OCI-LY1 (cell line): Measurements from ENCODE around the gene MTMR2.

Experiments
- H2AFZ ChIP-seq: fragments of 200-600 bp; sonication (generic), shearing (Covaris generic); 2 replicates; pipeline ENCODE4 v1.6.0; 2014; ENCODE audit warnings: antibody characterized with exemption, mild to moderate bottlenecking, low read length
- H3F3A ChIP-seq: fragments of 200-600 bp; sonication (generic), shearing (Covaris generic); 2 replicates; pipeline ENCODE4 v1.6.0; 2014; ENCODE audit warnings: mild to moderate bottlenecking, antibody characterized with exemption, low read length, moderate library complexity; ENCODE audit not compliant: insufficient read depth
- H3K27ac ChIP-seq: fragments of 200-600 bp; sonication (generic); 2 replicates; pipeline ENCODE4 v1.5.1; 2014; ENCODE audit warnings: low read length, mixed run types, mild to moderate bottlenecking, low read depth; ENCODE audit not compliant: poor library complexity, severe bottlenecking
- H3K27me3 ChIP-seq: fragments of 200-600 bp; sonication (generic); 2 replicates; pipeline ENCODE4 v1.6.0; 2014; ENCODE audit warnings: antibody characterized with exemption, mild to moderate bottlenecking, low read length, moderate library complexity; ENCODE audit not compliant: insufficient read depth
- H3K36me3 ChIP-seq: fragments of 200-600 bp; sonication (generic); 2 replicates; pipeline ENCODE4 v1.6.1; 2014; ENCODE audit warnings: mild to moderate bottlenecking, antibody characterized with exemption, low read length, moderate library complexity, mixed read lengths; ENCODE audit not compliant: insufficient read depth
- H3K4me1 ChIP-seq: fragments of 200-600 bp; sonication (generic); 2 replicates; pipeline ENCODE4 v1.5.1; 2014; ENCODE audit warnings: mild to moderate bottlenecking, low read length, moderate library complexity; ENCODE audit not compliant: insufficient read depth, severe bottlenecking
- H3K4me2 ChIP-seq: fragments of 200-600 bp; sonication (generic), shearing (Covaris generic); 2 replicates; pipeline ENCODE4 v1.6.1; 2014; ENCODE audit warnings: low read length
- H3K4me3 ChIP-seq: fragments of 200-600 bp; sonication (generic); 2 replicates; pipeline ENCODE4 v1.5.1; 2014; ENCODE audit warnings: low read length, low read depth, mild to moderate bottlenecking, mixed read lengths; ENCODE audit not compliant: poor library complexity, severe bottlenecking
- H3K79me2 ChIP-seq: fragments of 200-600 bp; shearing (Covaris generic); 2 replicates; pipeline ENCODE4 v1.6.1; 2016; ENCODE audit warnings: mixed run types, low read length, mixed read lengths; ENCODE audit not compliant: insufficient read depth
- H3K9ac ChIP-seq: fragments of 200-600 bp; sonication (generic), shearing (Covaris generic); 2 replicates; pipeline ENCODE4 v1.6.1; 2014; ENCODE audit warnings: mild to moderate bottlenecking, low read length, mixed read lengths
- H3K9me2 ChIP-seq: fragments of 200-600 bp; sonication (generic), shearing (Covaris generic); 2 replicates; pipeline ENCODE4 v1.6.1; 2014; ENCODE audit warnings: low read depth, mild to moderate bottlenecking, low read length, mixed read lengths
- H3K9me3 ChIP-seq: fragments of 200-600 bp; shearing (Covaris generic); 2 replicates; pipeline ENCODE4 v1.6.1; 2014; ENCODE audit warnings: low read length, mixed read lengths
- H4K20me1 ChIP-seq: fragments of 200-600 bp; sonication (generic), shearing (Covaris generic); 2 replicates; pipeline ENCODE4 v1.6.0; 2016; ENCODE audit warnings: mild to moderate bottlenecking, low read length; ENCODE audit not compliant: insufficient read depth
- EZH2 ChIP-seq: fragments of 200-600 bp; sonication (generic), shearing (Covaris generic); IDR thresholded peaks from 2 replicates; pipeline ENCODE4 v1.8.0; 2017; ENCODE audit warnings: borderline replicate concordance, mixed run types, mild to moderate bottlenecking, antibody characterized with exemption, low read length, moderate library complexity, mixed read lengths
- TF ChIP-seq, protein P1 (sequence below): fragments of 200-600 bp; sonication (generic), shearing (Covaris generic); IDR thresholded peaks from 2 replicates; pipeline ENCODE4 v1.5.1; 2017; ENCODE audit warnings: mild to moderate bottlenecking, antibody characterized with exemption, low read length, moderate library complexity, mixed read lengths

The MTMR2 gene

DNA sequence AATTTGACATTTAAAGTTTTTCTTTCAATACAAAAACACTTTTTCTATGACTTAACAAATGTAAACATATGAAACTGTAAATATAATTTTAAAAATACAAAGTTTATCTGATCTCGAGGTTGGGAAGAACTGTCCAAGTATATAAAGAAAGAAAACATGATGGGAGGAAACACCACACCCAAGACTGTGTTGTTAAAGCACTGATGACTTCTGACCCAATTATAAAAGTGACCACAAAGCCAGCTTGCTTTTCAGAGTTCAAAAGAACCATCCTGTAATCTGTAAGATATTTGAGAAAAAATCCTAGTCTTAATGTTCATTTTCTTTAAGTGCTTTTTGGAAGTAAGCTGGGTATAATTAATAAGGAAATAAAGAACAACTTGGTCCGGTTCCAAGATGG, 118.0 kb downstream of the MTMR2 start:
- Histone ChIP-seq H3K4me2 (no peak overlapping the region), H3K4me3 (no peak overlapping the region), H3K9ac (no peak overlapping the region), H3K79me2 (no peaks in the 10 kb centered on the region), H3K9me2 (no peaks in the 10 kb centered on the region), H4K20me1 (no peaks in the 10 kb centered on the region), H2AFZ (no peak overlapping the region), H3K27me3 (no peaks in the 10 kb centered on the region), H3K27ac (no peak overlapping the region), H3K9me3 (no peaks in the 10 kb centered on the region), H3F3A (no peaks in the 10 kb centered on the region), H3K4me1 (no peaks in the 10 kb centered on the region), H3K36me3 (peaks cover 51% of the 10 kb centered on the region)
- TF ChIP-seq EZH2 = no peak
- TF ChIP-seq, protein P1, sequence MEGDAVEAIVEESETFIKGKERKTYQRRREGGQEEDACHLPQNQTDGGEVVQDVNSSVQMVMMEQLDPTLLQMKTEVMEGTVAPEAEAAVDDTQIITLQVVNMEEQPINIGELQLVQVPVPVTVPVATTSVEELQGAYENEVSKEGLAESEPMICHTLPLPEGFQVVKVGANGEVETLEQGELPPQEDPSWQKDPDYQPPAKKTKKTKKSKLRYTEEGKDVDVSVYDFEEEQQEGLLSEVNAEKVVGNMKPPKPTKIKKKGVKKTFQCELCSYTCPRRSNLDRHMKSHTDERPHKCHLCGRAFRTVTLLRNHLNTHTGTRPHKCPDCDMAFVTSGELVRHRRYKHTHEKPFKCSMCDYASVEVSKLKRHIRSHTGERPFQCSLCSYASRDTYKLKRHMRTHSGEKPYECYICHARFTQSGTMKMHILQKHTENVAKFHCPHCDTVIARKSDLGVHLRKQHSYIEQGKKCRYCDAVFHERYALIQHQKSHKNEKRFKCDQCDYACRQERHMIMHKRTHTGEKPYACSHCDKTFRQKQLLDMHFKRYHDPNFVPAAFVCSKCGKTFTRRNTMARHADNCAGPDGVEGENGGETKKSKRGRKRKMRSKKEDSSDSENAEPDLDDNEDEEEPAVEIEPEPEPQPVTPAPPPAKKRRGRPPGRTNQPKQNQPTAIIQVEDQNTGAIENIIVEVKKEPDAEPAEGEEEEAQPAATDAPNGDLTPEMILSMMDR = no peak

DNA sequence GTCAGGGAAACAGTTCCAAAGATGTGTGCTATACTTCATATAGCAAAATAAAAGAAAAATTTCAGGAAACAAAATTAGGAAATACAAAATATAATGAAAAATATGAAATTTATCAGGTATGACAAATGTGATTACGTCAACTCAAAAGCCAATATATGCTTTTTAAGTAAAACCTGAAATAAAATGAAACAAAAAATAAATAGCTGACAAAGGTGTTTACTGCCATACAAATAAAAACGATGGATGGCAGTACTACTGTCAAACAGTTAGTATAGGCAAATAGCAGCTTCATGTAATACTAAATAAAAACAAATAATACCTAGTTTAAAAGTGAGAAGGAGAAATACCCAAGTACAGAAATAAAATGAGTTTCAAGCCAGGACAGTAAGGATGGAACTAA, 119.9 kb downstream of the MTMR2 start:
- Histone ChIP-seq H3K27me3 (no peaks in the 10 kb centered on the region), H3K9me3 (no peaks in the 10 kb centered on the region), H3K4me2 (no peak overlapping the region), H3K4me3 (no peak overlapping the region), H3K79me2 (no peaks in the 10 kb centered on the region), H4K20me1 (no peaks in the 10 kb centered on the region), H3K9ac (no peak overlapping the region), H2AFZ (no peak overlapping the region), H3F3A (no peaks in the 10 kb centered on the region), H3K9me2 (no peaks in the 10 kb centered on the region), H3K36me3 (peaks cover 65% of the 10 kb centered on the region), H3K4me1 (no peaks in the 10 kb centered on the region), H3K27ac (no peak overlapping the region)
- TF ChIP-seq, protein P1 = no peak
- no peak for TF ChIP-seq EZH2

DNA sequence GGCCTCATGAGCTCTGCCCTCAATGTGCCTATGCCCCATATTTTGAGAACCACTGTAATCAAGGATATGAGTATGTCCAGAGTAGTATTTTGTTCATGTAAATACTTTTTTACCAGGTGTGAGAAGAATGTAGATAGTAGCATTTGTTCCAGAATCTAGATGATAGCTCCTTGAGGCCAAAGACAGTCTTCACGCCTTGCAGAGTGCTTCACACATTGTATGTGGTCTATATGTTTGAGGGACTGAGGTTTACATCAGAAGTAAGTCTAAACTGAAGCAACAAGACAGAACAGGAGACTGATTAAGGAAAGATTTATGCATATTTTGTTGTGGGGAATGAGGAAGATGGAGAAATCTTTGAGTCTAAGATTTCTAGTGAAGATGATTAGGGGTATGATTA, 121.1 kb downstream of the MTMR2 start:
- H3K9me3 ChIP-seq = no peaks in the 10 kb centered on the region
- H3F3A ChIP-seq = no peaks in the 10 kb centered on the region
- no peak overlapping the region for H3K4me2 ChIP-seq
- no peaks in the 10 kb centered on the region for H3K4me1 ChIP-seq
- peaks cover under 1% of the 10 kb centered on the region; the same call in 1 of the 2 replicates for H3K79me2 ChIP-seq
- H3K9ac ChIP-seq = no peak overlapping the region
- H3K9me2 ChIP-seq = no peaks in the 10 kb centered on the region
- H3K27ac ChIP-seq = no peak overlapping the region
- peaks cover 67% of the 10 kb centered on the region for H3K36me3 ChIP-seq
- no peaks in the 10 kb centered on the region for H4K20me1 ChIP-seq
- no peak overlapping the region for H3K4me3 ChIP-seq
- TF ChIP-seq, protein P1 = no peak
- TF ChIP-seq EZH2 = no peak
- no peak overlapping the region for H2AFZ ChIP-seq
- H3K27me3 ChIP-seq = no peaks in the 10 kb centered on the region
